Ovary (tissue), 9 donors: ENCODE data around the gene KCNJ5. TPM values are rescaled to one million over a fixed set of nuclear protein-coding genes. Genes with fewer than 3 reads are reported as not detected.

ENCODE experiments used
- DNase-seq, 5 donors: peaks; one replicate each; pipeline ENCODE4 v3.0.0-alpha.2; 2019 to 2020
- H3K27ac ChIP-seq, 2 donors: fragments of 200-600 bp; one replicate each; pipeline versions ENCODE4 v1.5.1 to v1.8.0; 2019 to 2022
- H3K27me3 ChIP-seq: fragments of 200-600 bp; one replicate; pipeline ENCODE4 v1.8.0; 2022
- H3K36me3 ChIP-seq: fragments of 200-600 bp; sonication (generic); one replicate; pipeline ENCODE4 v1.5.1; 2019
- H3K4me1 ChIP-seq: one replicate; pipeline ENCODE4 v1.8.1; 2013; ENCODE audit warnings: mild to moderate bottlenecking, moderate library complexity; ENCODE audit not compliant: insufficient read depth
- H3K4me3 ChIP-seq: fragments of 200-600 bp; sonication (generic); one replicate; pipeline ENCODE4 v1.5.1; 2017
- H3K9me3 ChIP-seq, 2 donors: fragments of 200-600 bp in 1 of 2; sonication (generic) in 1 of 2; one replicate each; pipeline versions ENCODE4 v1.5.1 to v1.8.1; 2013 to 2019; ENCODE audit warnings: mild to moderate bottlenecking in 1 of 2, moderate library complexity in 1 of 2
- CTCF ChIP-seq, 3 donors: fragments of 450-650 bp in 2 of 3; fragments of 200-600 bp in 1 of 3; IDR thresholded peaks; one replicate each; pipeline versions ENCODE4 v1.5.1 to v1.8.0; 2016 to 2022; ENCODE audit warnings: antibody characterized with exemption in 3 of 3, mild to moderate bottlenecking in 1 of 3
- EP300 ChIP-seq: sonication (generic); formaldehyde crosslinking; IDR thresholded peaks from one replicate; pipeline ENCODE4 v1.6.1; 2017; ENCODE audit warnings: antibody characterized with exemption
- POLR2A ChIP-seq: fragments of 450-650 bp; IDR thresholded peaks from one replicate; pipeline ENCODE4 v1.6.1; 2017; ENCODE audit warnings: antibody characterized with exemption, mild to moderate bottlenecking, moderate library complexity
- WGBS, 3 donors: extraction: QIAGEN DNeasy Blood & Tissue Kit in 1 of 3; methylation state at CpG; one replicate each; pipeline versions ENCODE4 v1.1.5 to v1.1.7; 2013 to 2017; 5-methylcytosine and 5-hydroxymethylcytosine counted together
- intact Hi-C, 4 donors: fragments of 100-400 bp; cut with DNase I; formaldehyde crosslinking; loops; one replicate each; pipeline versions ENCODE4 v1.11.0 to v1.15.1; 2022 to 2023
- polyA plus RNA-seq, 2 donors: library from polyadenylated mRNA; stranded (reverse); fragments of 200-250 nt in 1 of 2; fragments of 350-450 nt in 1 of 2; fragmentation: Illumina TruSeq in 1 of 2; extraction: RNeasy Lipid Tissue Mini Kit (QIAGEN cat#74804) in 1 of 2; gene quantifications; one replicate each; pipeline ENCODE4 v1.2.3, GENCODE V29; 2013 to 2014
- total RNA-seq, 7 donors: library from RNA; depleted of rRNA in 2 of 7; stranded (reverse); fragments of >200 nt in 2 of 7; fragmentation: NEBNext Ultra II Directional in 3 of 7; extraction: Animal tissue kit (Norgen Biotek cat#: 25700) in 3 of 7; gene quantifications; one replicate each; pipeline versions ENCODE4 v1.1.0 to v1.2.4, GENCODE V29; 2016 to 2023
- donor health status: DM: no; HTN: no; CAD: no; lungs with moderate emphysema.
- donor health status: DM: no; HTN: no; CAD: no.
- donor health status: Bipolar disorder and iron deficiency.
- donor health status: DM: yes; HTN: yes; CAD: no.
- donor health status: DM: no; HTN: no; CAD: no.
- donor health status: DM: yes; HTN: yes; CAD: no.

Gene KCNJ5
- total and polyA plus RNA-seq, 9 donors = 0.42 to 3.7 (median 2.0) TPM

- no peak for DNase-seq
- TF ChIP-seq POLR2A (no peak), EP300 (no peak), CTCF (IDR thresholded peaks at IDR 0.05) (no peak)
- WGBS, 3 donors = 72 to 77% (median 74%) methylated on average over 4 of the region's 4 CpGs
- Histone ChIP-seq H3K9me3 (no peaks in the 10 kb centered on the region), H3K4me1 (no peaks in the 10 kb centered on the region), H3K27me3 (no peaks in the 10 kb centered on the region), H3K36me3 (no peaks in the 10 kb centered on the region), H3K4me3 (no peak overlapping the region), H3K27ac (no peak overlapping the region)
- intact Hi-C loops = no loop called here
These were observed 30.6 kb downstream of the KCNJ5 start for GRCh38 chr11:128921793-128922192.

GRCh38 chr11:128924104-128924503 is 32.9 kb downstream of the KCNJ5 start:
- H3K9me3 ChIP-seq = no peaks in the 10 kb centered on the region
- WGBS, 3 donors = 80 to 85% (median 84%) methylated on average over 7 of the region's 7 CpGs
- no peaks in the 10 kb centered on the region for H3K36me3 ChIP-seq
- H3K27me3 ChIP-seq = no peaks in the 10 kb centered on the region
- H3K27ac ChIP-seq = no peak overlapping the region
- TF ChIP-seq CTCF (IDR thresholded peaks at IDR 0.05) (no peak), EP300 (no peak), POLR2A (no peak)
- no peaks in the 10 kb centered on the region for H3K4me1 ChIP-seq
- H3K4me3 ChIP-seq = no peak overlapping the region
- no peak for DNase-seq
- intact Hi-C loops = no loop called here

GRCh38 chr11:128924510-128925249 is 33.5 kb downstream of the KCNJ5 start:
- TF ChIP-seq POLR2A = no peak
- no peak for TF ChIP-seq CTCF (IDR thresholded peaks at IDR 0.05)
- no peak for TF ChIP-seq EP300
- no peak overlapping the region for H3K27ac ChIP-seq

GRCh38 chr11:128925250-128925600 is 34.1 kb downstream of the KCNJ5 start:
- intact Hi-C loops = no loop called here
- Histone ChIP-seq H3K9me3 (no peaks in the 10 kb centered on the region), H3K4me1 (no peaks in the 10 kb centered on the region), H3K4me3 (no peak overlapping the region), H3K36me3 (no peaks in the 10 kb centered on the region), H3K27me3 (no peaks in the 10 kb centered on the region), H3K27ac (no peak overlapping the region)
- DNase-seq = no peak
- 40 to 51% (median 49%) methylated on average over 2 of the region's 2 CpGs for WGBS, 3 donors
- TF ChIP-seq CTCF (IDR thresholded peaks at IDR 0.05) (no peak), POLR2A (no peak), EP300 (no peak)

More at GRCh38 chr11:128924510-128925249, 33.5 kb downstream of the KCNJ5 start:
- intact Hi-C loops = no loop called here
- no peaks in the 10 kb centered on the region for H3K27me3 ChIP-seq
- H3K4me3 ChIP-seq = no peak overlapping the region
- no peaks in the 10 kb centered on the region for H3K4me1 ChIP-seq
- DNase-seq = no peak
- no peaks in the 10 kb centered on the region for H3K9me3 ChIP-seq
- no peaks in the 10 kb centered on the region for H3K36me3 ChIP-seq
- 54 to 65% (median 58%) methylated on average over 14 to 16 of the region's 16 CpGs for WGBS, 3 donors
